ENCODE results near the gene ACAP1. TPM values are rescaled to one million over a fixed set of nuclear protein-coding genes. Genes with fewer than 3 reads are reported as not detected.

ACAP1 gene
- total and polyA plus RNA-seq, 9 of the 15 experiments (the other 6 are each of a cell fraction or from before 2014, with no cell fraction given): 0.15 to 8.5 (median 2.4) TPM

DNA sequence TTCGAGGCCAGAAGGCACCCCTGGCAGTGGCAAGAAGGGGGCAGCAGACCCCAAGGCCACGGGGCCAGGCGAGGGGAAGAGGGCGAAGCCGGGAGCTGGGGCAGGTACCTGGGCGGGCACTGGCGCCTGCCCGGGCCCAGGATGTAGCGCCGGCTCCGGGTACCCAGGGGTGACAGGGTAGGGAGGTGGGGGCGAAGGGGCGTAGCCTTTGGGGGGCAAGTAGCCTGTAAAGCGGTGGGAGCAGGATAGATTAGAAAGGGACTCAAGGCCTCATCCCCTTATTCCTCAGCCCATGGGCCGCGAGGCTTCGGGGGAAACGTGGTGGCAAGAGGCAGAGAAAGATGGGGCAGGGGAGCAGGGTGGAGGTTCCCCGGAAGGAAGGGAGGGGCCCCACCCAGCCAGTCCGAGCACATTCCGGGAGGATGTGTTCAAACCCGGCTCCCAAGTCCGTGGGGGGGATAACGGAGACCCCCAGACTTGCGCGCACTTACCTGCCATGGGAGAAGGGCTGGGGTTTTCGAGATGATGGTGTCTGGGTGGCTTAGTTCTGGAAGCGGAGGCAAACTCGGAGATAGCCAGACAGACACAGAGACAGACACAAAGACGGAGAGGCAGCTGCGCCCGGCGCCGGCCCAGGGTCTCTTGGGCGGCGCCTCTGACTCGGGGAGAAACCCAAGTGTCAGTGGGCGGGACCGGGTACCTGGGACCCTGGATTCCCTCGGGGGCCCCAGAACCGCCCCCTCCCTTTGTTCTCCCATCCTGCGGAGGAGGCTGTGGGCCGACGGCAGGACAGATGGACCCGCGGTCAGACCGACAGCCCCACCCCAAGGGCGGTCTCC lies 57.5 kb downstream of the ACAP1 start:
- TSS peak; percentile 26 for BruUV-seq (replicated peaks)
- no peak overlapping the region; the same call in 2 of the 3 replicates for H3K27ac ChIP-seq (ENCODE audit: extremely low read depth, low read depth, low read length)
- no peaks in the 10 kb centered on the region for H3K79me2 ChIP-seq (ENCODE audit: control insufficient read depth, insufficient read depth, low read length)
- peaks cover 3 to 24% of the 10 kb centered on the region in 2 experiments; a peak in 4 of 5 replicates for H3K4me1 ChIP-seq (replicated peaks in 1 of 2; ENCODE audit: control insufficient read depth in 2 of 2, insufficient read depth in 2 of 2, low read length in 2 of 2)
- ChIA-PET CTCF (ENCODE audit: low intra/inter-chr PET ratio) (no interaction called here), POLR2A (interaction anchor here (0.6 to 0.8 kb wide), 2 partner anchors 8 to 91 kb away, joined by 3 read pairs; no protein-coding TSS in a partner anchor)
- H3K9me3 ChIP-seq (replicated peaks; ENCODE audit: control insufficient read depth, insufficient read depth, low read depth, low read length): no peaks in the 10 kb centered on the region
- peak overlapping the region; percentile 61 to 97; a peak in 3 of 4 replicates for H3K9ac ChIP-seq (ENCODE audit: insufficient read depth in 1 of 2, low read depth in 2 of 2, low read length in 2 of 2)
- H2AFZ ChIP-seq (ENCODE audit: low read depth, low read length): peak overlapping the region; percentile 84
- ATAC-seq: peak; percentile 53
- FAIRE-seq: no peak
- intact Hi-C loops (cut with micrococcal nuclease) (no loop called here), in situ Hi-C loops (cut with MboI) (no loop called here)
- H3K36me3 ChIP-seq (ENCODE audit: control insufficient read depth, insufficient read depth, low read length): peaks cover 7% of the 10 kb centered on the region; the same call in 1 of the 3 replicates
- H3K4me3 ChIP-seq: peak overlapping the region; percentile 68
- 12% methylated on average over 28 of the region's 48 CpGs for WGBS (ENCODE audit: insufficient coverage, low coverage, missing lambda C conversion rate)
- H3K9me1 ChIP-seq (ENCODE audit: control insufficient read depth, insufficient read depth, low read length): no peaks in the 10 kb centered on the region
- H4K20me1 ChIP-seq (replicated peaks; ENCODE audit: control insufficient read depth, insufficient read depth, low read length): no peaks in the 10 kb centered on the region
- DNase-seq (ENCODE audit: extremely low read depth in 1 of 4, low spot score in 3 of 4): peak in 3 of 4 experiments; percentile 33 to 52 (median 36)
- no peaks in the 10 kb centered on the region for H3K27me3 ChIP-seq (ENCODE audit: control insufficient read depth in 2 of 2, insufficient read depth in 2 of 2, low read length in 2 of 2)
- peak overlapping the region; percentile 73 for H3K4me2 ChIP-seq (ENCODE audit: insufficient read depth, low read length)
- peak in 1 of 2 experiments; percentile 13; a peak in 1 of 4 replicates for TF ChIP-seq MAZ (CRISPR knock-in tag; conservative IDR thresholded peaks at IDR 0.05 in 1 of 2, IDR thresholded peaks at IDR 0.05 in 1 of 2)
- peak; percentile 16 for TF ChIP-seq PCBP1 (IDR thresholded peaks at IDR 0.05; ENCODE audit: low read depth, low read length, poor library complexity, severe bottlenecking)
- no peak for TF ChIP-seq TBP (optimal IDR thresholded peaks at IDR 0.05; ENCODE audit: low read depth, low read length)
- TF ChIP-seq ELF4 (CRISPR knock-in tag; IDR thresholded peaks at IDR 0.05): no peak
- no peak for TF ChIP-seq ZNF124 (CRISPR knock-in tag; IDR thresholded peaks at IDR 0.05)
- TF ChIP-seq, protein P1, sequence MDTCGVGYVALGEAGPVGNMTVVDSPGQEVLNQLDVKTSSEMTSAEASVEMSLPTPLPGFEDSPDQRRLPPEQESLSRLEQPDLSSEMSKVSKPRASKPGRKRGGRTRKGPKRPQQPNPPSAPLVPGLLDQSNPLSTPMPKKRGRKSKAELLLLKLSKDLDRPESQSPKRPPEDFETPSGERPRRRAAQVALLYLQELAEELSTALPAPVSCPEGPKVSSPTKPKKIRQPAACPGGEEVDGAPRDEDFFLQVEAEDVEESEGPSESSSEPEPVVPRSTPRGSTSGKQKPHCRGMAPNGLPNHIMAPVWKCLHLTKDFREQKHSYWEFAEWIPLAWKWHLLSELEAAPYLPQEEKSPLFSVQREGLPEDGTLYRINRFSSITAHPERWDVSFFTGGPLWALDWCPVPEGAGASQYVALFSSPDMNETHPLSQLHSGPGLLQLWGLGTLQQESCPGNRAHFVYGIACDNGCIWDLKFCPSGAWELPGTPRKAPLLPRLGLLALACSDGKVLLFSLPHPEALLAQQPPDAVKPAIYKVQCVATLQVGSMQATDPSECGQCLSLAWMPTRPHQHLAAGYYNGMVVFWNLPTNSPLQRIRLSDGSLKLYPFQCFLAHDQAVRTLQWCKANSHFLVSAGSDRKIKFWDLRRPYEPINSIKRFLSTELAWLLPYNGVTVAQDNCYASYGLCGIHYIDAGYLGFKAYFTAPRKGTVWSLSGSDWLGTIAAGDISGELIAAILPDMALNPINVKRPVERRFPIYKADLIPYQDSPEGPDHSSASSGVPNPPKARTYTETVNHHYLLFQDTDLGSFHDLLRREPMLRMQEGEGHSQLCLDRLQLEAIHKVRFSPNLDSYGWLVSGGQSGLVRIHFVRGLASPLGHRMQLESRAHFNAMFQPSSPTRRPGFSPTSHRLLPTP (IDR thresholded peaks at IDR 0.05; ENCODE audit: borderline replicate concordance, extremely low read depth, insufficient read length): no peak
- TF ChIP-seq ZNF146 (CRISPR knock-in tag; IDR thresholded peaks at IDR 0.05; ENCODE audit: unreplicated experiment): no peak
- no peak for TF ChIP-seq SAFB (IDR thresholded peaks at IDR 0.05; ENCODE audit: borderline replicate concordance, low read depth, low read length)
- TF ChIP-seq SPI1 (IDR thresholded peaks at IDR 0.05; ENCODE audit: borderline replicate concordance, low read depth, low read length): no peak
- TF ChIP-seq ZNF431 (CRISPR knock-in tag; IDR thresholded peaks at IDR 0.05): no peak
- no peak for TF ChIP-seq SMARCE1 (IDR thresholded peaks at IDR 0.05)
- TF ChIP-seq ZNF274 (IDR thresholded peaks at IDR 0.05; ENCODE audit: borderline replicate concordance, low read depth, low read length): no peak
- TF ChIP-seq MTF1 (CRISPR knock-in tag; IDR thresholded peaks at IDR 0.05; ENCODE audit: borderline replicate concordance): no peak
- TF ChIP-seq HDAC1 (IDR thresholded peaks at IDR 0.05): no peak
- TF ChIP-seq EP300 (IDR thresholded peaks at IDR 0.05; ENCODE audit: low read length): no peak
- TF ChIP-seq BMI1 (IDR thresholded peaks at IDR 0.05; ENCODE audit: low read length): no peak
- peak; percentile 38 for TF ChIP-seq EGR1 (conservative IDR thresholded peaks at IDR 0.05)
- TF ChIP-seq CBFA2T2 (conservative IDR thresholded peaks at IDR 0.05): no peak
- TF ChIP-seq, protein P2, sequence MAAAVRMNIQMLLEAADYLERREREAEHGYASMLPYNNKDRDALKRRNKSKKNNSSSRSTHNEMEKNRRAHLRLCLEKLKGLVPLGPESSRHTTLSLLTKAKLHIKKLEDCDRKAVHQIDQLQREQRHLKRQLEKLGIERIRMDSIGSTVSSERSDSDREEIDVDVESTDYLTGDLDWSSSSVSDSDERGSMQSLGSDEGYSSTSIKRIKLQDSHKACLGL (CRISPR knock-in tag; IDR thresholded peaks at IDR 0.05; ENCODE audit: borderline replicate concordance, poor library complexity, severe bottlenecking): no peak

All from K562 (cell line).